ENCODE results near the gene KRT36. TPM values are rescaled to one million over a fixed set of nuclear protein-coding genes. Genes with fewer than 3 reads are reported as not detected.

KRT36 gene
- total and polyA plus RNA-seq, 8 donors: not detected

DNA sequence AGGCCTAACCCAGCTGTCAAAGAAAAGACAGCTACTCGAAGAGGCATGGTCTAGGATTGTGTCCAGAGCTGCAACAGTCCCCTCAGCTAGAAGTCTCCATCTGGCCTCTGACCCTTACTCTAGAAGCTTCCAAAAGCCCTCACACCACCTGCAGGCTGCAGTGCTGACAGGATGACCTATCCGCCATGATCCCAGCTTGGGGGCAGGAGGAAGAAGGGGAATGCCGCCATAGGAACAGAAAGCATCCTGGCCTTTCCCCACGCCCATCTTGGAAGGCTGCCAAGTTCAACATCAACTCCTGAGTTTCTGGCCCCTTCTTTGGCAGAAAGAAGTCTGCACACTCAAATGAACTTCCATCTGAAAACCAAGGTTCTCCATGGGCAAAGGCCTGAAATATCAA, 3.1 kb upstream of the KRT36 start:
- peak in 1 of 2 donors; percentile 86 for DNase-seq
- peak overlapping the region in 2 of 5 donors; percentile 22 to 50 for H3K27ac ChIP-seq
- WGBS, 5 donors: 34 to 49% (median 42%) methylated on average over 4 of the region's 4 CpGs

DNA sequence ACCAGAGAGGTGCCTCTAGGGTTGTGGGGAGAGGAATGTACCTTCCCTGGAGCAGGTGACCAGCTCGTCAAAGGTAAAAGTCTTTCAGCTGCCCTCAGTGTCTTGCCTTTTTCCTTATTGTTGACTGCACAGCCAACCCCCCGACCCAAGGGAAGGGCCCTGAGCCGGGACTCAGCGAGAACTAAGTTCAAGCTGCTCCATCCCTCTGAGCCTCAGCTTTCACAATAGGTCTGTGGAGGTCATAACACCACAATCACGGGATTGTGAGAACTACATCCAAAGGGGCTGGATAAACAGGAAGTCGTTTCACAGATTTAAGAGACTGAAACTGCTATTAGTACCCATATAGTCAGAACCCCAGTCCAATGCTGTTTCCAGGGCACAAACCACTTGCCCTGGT, 2.6 kb upstream of the KRT36 start:
- H3K4me1 ChIP-seq: peaks cover 0 to 17% (median 3%) of the 10 kb centered on the region in 4 donors
- no peaks in the 10 kb centered on the region for H3K9me3 ChIP-seq
- no peak for TF ChIP-seq EP300 (IDR thresholded peaks at IDR 0.05)
- no peak for TF ChIP-seq POLR2AphosphoS5 (IDR thresholded peaks at IDR 0.05)
- intact Hi-C loops (cut with DNase I; ENCODE audit: low total_unique reads): no loop called here
- H3K36me3 ChIP-seq: no peaks in the 10 kb centered on the region
- no peak for DNase-seq
- WGBS, 5 donors: 51 to 67% (median 62%) methylated on average over 6 of the region's 6 CpGs
- peaks cover 0 to 3% (median 0%) of the 10 kb centered on the region in 3 donors for H3K27me3 ChIP-seq
- H3K27ac ChIP-seq: peak overlapping the region in 2 of 5 donors; percentile 22 to 50
- H3K4me3 ChIP-seq: no peak overlapping the region

More for the DNA sequence above, 3.1 kb upstream of the KRT36 start:
- TF ChIP-seq, protein P1, sequence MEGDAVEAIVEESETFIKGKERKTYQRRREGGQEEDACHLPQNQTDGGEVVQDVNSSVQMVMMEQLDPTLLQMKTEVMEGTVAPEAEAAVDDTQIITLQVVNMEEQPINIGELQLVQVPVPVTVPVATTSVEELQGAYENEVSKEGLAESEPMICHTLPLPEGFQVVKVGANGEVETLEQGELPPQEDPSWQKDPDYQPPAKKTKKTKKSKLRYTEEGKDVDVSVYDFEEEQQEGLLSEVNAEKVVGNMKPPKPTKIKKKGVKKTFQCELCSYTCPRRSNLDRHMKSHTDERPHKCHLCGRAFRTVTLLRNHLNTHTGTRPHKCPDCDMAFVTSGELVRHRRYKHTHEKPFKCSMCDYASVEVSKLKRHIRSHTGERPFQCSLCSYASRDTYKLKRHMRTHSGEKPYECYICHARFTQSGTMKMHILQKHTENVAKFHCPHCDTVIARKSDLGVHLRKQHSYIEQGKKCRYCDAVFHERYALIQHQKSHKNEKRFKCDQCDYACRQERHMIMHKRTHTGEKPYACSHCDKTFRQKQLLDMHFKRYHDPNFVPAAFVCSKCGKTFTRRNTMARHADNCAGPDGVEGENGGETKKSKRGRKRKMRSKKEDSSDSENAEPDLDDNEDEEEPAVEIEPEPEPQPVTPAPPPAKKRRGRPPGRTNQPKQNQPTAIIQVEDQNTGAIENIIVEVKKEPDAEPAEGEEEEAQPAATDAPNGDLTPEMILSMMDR (IDR thresholded peaks at IDR 0.05): no peak
- TF ChIP-seq POLR2AphosphoS5 (IDR thresholded peaks at IDR 0.05) (no peak), POLR2A (IDR thresholded peaks at IDR 0.05) (no peak), EP300 (IDR thresholded peaks at IDR 0.05) (no peak)
- intact Hi-C loops (cut with DNase I; ENCODE audit: low total_unique reads): no loop called here
- H3K36me3 ChIP-seq: no peaks in the 10 kb centered on the region
- H3K4me3 ChIP-seq: no peak overlapping the region
- peaks cover 0 to 21% (median 3%) of the 10 kb centered on the region in 4 donors for H3K4me1 ChIP-seq
- H3K27me3 ChIP-seq: peaks cover 0 to 5% (median 0%) of the 10 kb centered on the region in 3 donors
- H3K9me3 ChIP-seq: no peaks in the 10 kb centered on the region

DNA sequence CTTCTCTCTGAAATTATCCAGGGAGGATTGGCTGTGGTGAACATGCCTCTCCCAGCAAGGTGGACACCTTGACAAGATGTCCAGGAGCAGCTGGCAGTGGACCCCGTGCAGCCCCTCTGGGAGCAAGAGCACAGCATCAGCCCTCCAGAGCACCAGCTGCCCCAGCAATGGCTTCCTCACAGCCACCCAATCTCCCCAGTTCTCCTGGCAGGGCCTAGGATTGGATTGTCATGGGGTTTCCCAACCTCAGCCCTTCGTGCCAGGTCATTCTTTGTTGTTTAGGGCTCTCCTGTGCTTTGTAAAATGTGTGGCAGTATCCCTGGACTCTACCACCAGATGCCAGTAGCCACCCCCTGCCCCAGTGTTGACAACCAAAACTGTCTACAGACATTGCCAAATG, 1.8 kb upstream of the KRT36 start:
- TF ChIP-seq POLR2AphosphoS5 (IDR thresholded peaks at IDR 0.05): no peak
- TF ChIP-seq EP300 (IDR thresholded peaks at IDR 0.05): no peak
- TF ChIP-seq, protein P1 (IDR thresholded peaks at IDR 0.05): no peak
- no peak for TF ChIP-seq POLR2A (IDR thresholded peaks at IDR 0.05)
- H3K4me3 ChIP-seq: no peak overlapping the region
- peaks cover 0 to 11% (median 0%) of the 10 kb centered on the region in 3 donors for H3K27me3 ChIP-seq
- H3K9me3 ChIP-seq: no peaks in the 10 kb centered on the region
- intact Hi-C loops (cut with DNase I; ENCODE audit: low total_unique reads): no loop called here
- DNase-seq: no peak
- H3K4me1 ChIP-seq: peaks cover 0 to 9% (median 3%) of the 10 kb centered on the region in 4 donors
- no peak overlapping the region for H3K27ac ChIP-seq
- no peaks in the 10 kb centered on the region for H3K36me3 ChIP-seq
- WGBS, 5 donors: 51 to 94% (median 87%) methylated on average over 2 of the region's 2 CpGs

DNA sequence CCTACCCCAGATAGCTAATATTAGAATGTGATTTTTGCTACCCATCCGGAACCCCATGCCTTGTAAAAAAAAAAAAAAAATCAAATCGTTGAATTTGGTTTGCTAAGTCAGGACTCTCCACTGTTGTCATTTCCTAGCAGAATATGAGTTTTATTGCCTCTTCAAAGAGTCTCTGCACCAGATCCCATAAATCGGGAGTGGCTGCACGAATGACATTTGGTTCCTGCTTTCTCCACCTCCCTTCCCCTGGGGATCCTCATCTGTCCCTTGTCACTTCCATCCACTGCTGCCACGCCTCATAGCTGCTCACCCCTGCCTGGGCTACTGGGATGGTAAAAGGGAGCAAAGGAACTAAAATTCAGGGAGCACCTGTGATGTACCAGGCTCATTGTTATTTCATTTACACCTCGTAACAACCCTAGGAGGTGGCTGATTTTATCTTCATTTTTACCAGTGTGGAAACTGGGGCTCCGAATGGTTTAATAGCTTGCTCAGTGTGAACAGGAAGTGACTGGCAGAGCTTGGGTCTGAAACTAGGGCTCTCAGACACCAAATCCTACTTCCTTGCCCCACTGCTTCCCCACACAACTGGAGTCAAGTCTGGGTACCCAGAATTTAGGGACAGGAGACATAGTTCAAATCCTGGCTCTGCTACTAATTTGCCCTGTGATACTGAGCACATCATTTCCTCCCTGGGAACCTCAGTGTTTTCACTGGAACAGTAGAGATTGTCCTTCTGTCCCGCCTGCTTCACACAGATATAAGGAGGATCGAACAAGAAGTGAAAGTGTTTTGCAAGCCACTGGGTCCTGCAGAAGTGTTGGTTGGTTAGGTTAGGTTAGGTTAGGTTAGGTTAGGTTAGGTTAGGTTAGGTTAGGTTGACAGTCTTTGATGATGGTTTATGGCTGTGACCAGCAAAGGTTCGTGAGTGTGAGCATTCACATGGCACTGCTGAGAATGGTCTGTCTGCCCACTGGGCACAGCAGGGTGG, 585 bp upstream of the KRT36 start:
- intact Hi-C loops (cut with DNase I; ENCODE audit: low total_unique reads): no loop called here
- no peak overlapping the region for H3K27ac ChIP-seq
- no peak for TF ChIP-seq POLR2A (IDR thresholded peaks at IDR 0.05)
- TF ChIP-seq, protein P1 (IDR thresholded peaks at IDR 0.05): no peak
- H3K4me1 ChIP-seq: peaks cover 0 to 8% (median 3%) of the 10 kb centered on the region in 4 donors
- WGBS, 5 donors: 73 to 84% (median 83%) methylated on average over 10 of the region's 10 CpGs
- no peak for DNase-seq
- no peak overlapping the region for H3K4me3 ChIP-seq
- H3K36me3 ChIP-seq: no peaks in the 10 kb centered on the region
- peaks cover 0 to 15% (median 0%) of the 10 kb centered on the region in 3 donors for H3K27me3 ChIP-seq
- H3K9me3 ChIP-seq: no peaks in the 10 kb centered on the region

All from stomach (tissue), 9 donors.